ENCODE data around the gene ATG2B. TPM values are rescaled to one million over a fixed set of nuclear protein-coding genes. Genes with fewer than 3 reads are reported as not detected.
"Not testable (repeated sequence)": the region's sequence is repeated elsewhere in the genome, so short reads cannot be mapped to it uniquely, and the experiment has no call there.

The ATG2B gene
- total RNA-seq, 2 experiments from 2014 or later = 17.2 to 18.9 TPM

DNA sequence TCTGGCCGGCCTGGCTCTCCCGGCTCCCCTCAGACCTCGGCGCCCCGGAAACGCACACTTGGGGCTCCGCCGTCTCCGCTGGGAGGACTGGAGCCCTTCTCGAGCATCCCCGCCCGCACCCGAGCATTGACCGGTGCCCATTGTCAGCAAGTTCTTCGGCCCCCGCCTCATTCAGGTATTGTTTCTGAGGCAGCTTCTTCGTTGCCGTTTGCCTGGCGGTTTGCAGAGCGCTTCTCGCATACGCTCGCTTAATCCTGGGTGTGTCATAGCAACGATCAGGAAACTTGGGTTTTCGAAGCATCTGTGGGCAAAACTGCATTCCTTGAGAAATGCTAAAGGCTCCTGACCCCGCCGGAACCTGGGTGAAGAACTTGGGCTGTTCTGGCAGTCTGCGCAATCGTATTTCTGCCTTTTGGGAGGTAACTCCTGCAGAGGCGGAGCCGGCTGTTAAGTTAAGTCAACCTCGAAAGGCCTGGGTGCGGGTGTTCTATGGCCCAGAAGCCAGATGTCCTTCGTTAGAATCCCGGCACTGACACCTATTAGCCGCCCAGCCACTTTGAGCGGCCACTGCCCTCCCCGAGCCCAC, 703 bp upstream of the ATG2B start:
- peak overlapping the region; percentile 89 for H3K27ac Mint-ChIP-seq
- no peaks in the 10 kb centered on the region for H3K9me3 Mint-ChIP-seq
- peak; percentile 50 for DNase-seq
- POLR2A ChIA-PET = no interaction called here
- H3K36me3 Mint-ChIP-seq (ENCODE audit: low read depth) = peaks cover 9% of the 10 kb centered on the region
- H3K4me1 Mint-ChIP-seq = peaks cover 45% of the 10 kb centered on the region
- H3K27me3 Mint-ChIP-seq = no peaks in the 10 kb centered on the region
- CTCF ChIA-PET = interaction anchor here (1.0 kb wide), 1 partner anchor 18 kb away, joined by 3 read pairs; no protein-coding TSS in a partner anchor
- peak overlapping the region; percentile 79 for H3K4me3 Mint-ChIP-seq

DNA sequence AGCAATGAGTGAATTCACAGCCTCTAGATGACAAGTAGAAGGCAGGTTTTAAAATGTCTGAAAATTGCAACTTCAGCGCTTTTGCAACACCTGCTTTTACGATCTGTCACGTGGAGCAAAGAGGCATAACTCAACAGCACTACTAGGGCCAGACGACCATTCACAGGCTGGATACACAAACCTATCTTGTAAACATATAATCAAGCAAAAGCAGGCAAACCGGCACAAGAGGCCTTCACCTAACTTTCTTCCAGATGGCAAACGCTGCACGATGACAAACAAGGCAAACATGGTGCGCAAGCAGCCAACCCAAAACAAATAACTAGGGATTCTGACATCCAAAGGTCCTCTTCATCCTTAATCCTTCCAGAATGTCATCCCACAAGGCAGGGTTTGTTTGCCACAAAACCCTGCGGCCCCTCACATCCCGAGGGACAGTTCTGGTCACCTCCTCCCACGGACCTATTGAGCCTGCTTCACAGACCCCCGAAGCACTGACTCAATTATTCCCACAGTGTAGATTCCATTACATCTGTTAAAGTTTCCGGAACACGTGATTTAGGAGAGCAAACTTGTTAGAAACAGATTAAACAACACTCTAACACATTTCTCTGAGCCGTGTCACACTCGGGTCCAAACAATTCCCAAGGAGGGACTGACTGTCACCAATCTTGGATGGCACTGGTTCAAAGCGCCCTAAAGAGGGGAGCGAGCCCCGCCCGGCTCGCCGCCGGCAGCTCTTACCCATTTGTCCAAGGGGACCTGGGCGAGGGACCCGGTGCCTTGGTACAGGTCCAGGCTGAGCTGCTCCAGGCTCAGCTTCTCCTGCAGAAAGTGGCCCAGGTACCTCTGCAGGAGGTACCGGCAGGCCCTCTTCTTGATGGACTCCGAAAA, 823 bp downstream of the ATG2B start:
- H3K4me1 Mint-ChIP-seq = peaks cover 42% of the 10 kb centered on the region
- H3K9me3 Mint-ChIP-seq = no peaks in the 10 kb centered on the region
- ChIA-PET CTCF (interaction anchor here (0.5 kb wide), 1 partner anchor 21 kb away, joined by 3 read pairs; no protein-coding TSS in a partner anchor), POLR2A (no interaction called here)
- peak; percentile 72 for DNase-seq
- peaks cover 4% of the 10 kb centered on the region for H3K36me3 Mint-ChIP-seq (ENCODE audit: low read depth)
- H3K27ac Mint-ChIP-seq = peak overlapping the region; percentile 91
- H3K27me3 Mint-ChIP-seq = no peaks in the 10 kb centered on the region
- H3K4me3 Mint-ChIP-seq = peak overlapping the region; percentile 79

DNA sequence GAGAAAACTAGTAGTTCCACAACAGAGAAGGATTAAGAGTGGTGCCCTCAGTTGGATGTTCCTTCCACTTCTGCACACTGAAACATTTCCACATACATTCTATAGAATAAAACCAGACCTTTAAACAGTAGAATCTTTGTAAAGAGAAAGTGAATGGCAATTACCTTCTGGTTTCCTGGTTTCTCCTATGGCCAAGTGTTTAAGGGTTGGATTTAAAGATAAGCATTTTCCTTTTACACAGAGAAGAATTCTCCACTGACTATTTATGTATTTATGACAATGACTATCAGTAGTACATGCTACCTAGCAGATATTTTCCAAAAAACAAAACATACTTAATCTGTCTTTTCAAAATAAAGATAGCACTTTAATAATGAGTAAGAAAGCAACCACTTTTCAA, 3.2 kb downstream of the ATG2B start:
- POLR2A ChIA-PET = no interaction called here
- CTCF ChIA-PET = no interaction called here
- Mint-ChIP-seq H3K4me1 (peaks cover 39% of the 10 kb centered on the region), H3K4me3 (no peak overlapping the region), H3K36me3 (ENCODE audit: low read depth) (peaks cover 2% of the 10 kb centered on the region), H3K27ac (no peak overlapping the region), H3K27me3 (no peaks in the 10 kb centered on the region), H3K9me3 (no peaks in the 10 kb centered on the region)
- no peak for DNase-seq

DNA sequence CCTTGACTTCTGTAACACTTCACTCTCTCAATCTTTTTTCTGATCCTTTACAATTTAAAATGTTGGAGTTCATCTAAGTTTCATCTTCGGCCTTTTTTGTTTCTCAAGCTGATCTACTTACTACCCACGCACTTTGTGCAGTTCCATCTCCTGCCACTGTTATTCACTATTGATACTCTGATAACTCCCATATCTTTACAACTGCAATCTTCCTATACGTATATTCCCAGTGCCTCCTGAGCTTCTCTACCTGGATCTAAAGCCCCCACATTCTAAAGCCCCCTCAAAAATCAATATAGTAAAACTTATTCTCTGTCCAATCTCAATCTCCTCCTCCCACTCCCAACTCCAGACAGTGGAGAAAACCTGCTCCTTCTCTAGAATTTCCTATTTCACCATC, 5.9 kb downstream of the ATG2B start:
- H3K36me3 Mint-ChIP-seq (ENCODE audit: low read depth) = no peaks in the 10 kb centered on the region
- no peak for DNase-seq
- H3K4me1 Mint-ChIP-seq = peaks cover 29% of the 10 kb centered on the region
- no peak overlapping the region for H3K4me3 Mint-ChIP-seq
- no peaks in the 10 kb centered on the region for H3K27me3 Mint-ChIP-seq
- H3K9me3 Mint-ChIP-seq = no peaks in the 10 kb centered on the region
- H3K27ac Mint-ChIP-seq = no peak overlapping the region
- ChIA-PET POLR2A (no interaction called here), CTCF (interaction anchor here (0.6 kb wide), 1 partner anchor 102 kb away, joined by 6 read pairs; no protein-coding TSS in a partner anchor)

DNA sequence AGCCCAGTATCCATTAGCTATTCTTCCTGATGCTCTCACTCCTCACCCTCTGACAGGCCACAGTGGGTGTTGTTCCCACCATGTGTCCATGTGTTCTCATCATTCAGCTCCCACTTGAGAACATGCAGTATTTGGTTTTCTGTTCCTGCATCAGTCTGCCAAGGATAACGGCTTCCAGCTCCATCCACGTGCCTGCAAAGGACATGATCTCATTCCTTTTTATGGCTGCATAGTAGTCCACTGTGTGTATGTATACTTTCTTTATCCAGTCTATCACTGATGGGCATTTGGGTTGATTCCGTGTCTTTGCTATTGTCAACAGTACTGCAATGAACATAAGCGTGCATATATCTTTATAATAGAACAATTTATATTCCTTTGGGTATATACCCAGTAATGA, 8.9 kb downstream of the ATG2B start:
- DNase-seq = no peak
- Mint-ChIP-seq H3K4me1 (peaks cover 10% of the 10 kb centered on the region), H3K27ac (no peak overlapping the region), H3K9me3 (no peaks in the 10 kb centered on the region), H3K4me3 (no peak overlapping the region), H3K27me3 (no peaks in the 10 kb centered on the region), H3K36me3 (ENCODE audit: low read depth) (no peaks in the 10 kb centered on the region)
- CTCF ChIA-PET = interaction anchor here (2.1 kb wide), 1 partner anchor 9 kb away, joined by 6 read pairs; no protein-coding TSS in a partner anchor
- POLR2A ChIA-PET = no interaction called here

DNA sequence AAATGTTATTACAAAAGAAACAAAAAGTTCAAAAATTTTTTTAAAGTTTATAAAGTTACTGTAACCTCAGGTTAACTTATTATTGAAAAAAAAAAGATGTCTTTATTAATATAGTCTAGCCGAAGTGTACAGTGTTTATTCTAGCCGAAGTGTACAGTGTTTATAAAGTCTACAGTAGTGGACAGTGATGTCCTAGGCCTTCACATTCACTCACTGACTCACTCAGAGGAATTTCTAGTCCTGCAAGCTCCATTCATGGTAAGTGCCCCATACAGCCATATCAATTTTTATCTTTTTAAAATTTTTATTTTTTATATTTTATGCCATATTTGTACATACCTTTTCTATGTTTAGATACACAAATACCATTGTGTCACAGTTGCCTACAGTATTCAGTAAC, 10.4 kb downstream of the ATG2B start:
- no peak overlapping the region for H3K27ac Mint-ChIP-seq
- H3K4me1 Mint-ChIP-seq = peaks cover 13% of the 10 kb centered on the region
- no peak overlapping the region for H3K4me3 Mint-ChIP-seq
- no peaks in the 10 kb centered on the region for H3K36me3 Mint-ChIP-seq (ENCODE audit: low read depth)
- ChIA-PET CTCF (interaction anchor here (0.6 to 0.7 kb wide), 2 partner anchors 855 to 963 kb away, joined by 3 to 4 read pairs; no protein-coding TSS in a partner anchor), POLR2A (no interaction called here)
- no peak for DNase-seq
- peaks cover 3% of the 10 kb centered on the region for H3K9me3 Mint-ChIP-seq
- no peaks in the 10 kb centered on the region for H3K27me3 Mint-ChIP-seq

DNA sequence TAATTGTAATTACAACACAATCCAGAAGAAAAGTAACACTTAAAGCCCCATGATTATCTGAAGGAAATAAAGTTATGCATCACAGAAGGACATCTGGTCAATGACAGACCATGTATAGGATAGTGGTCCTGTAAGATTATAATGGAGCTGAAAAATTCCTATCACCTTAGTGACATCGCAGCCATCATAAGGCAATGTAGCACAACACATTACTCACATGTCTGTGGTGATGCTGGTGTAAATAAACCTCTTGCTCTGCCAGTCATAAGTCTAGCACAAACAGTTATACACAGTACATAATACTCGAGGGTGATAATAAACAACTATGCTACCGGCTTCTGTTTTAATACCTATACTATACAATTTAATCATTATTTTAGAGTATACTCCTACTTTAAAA, 11.2 kb downstream of the ATG2B start:
- CTCF ChIA-PET = interaction anchor here (0.6 to 0.7 kb wide), 2 partner anchors 855 to 962 kb away, joined by 3 to 4 read pairs; no protein-coding TSS in a partner anchor
- no peak for DNase-seq
- Mint-ChIP-seq H3K4me1 (peaks cover 10% of the 10 kb centered on the region), H3K9me3 (peaks cover 3% of the 10 kb centered on the region), H3K27me3 (no peaks in the 10 kb centered on the region), H3K27ac (no peak overlapping the region), H3K4me3 (no peak overlapping the region), H3K36me3 (ENCODE audit: low read depth) (no peaks in the 10 kb centered on the region)
- POLR2A ChIA-PET = no interaction called here

DNA sequence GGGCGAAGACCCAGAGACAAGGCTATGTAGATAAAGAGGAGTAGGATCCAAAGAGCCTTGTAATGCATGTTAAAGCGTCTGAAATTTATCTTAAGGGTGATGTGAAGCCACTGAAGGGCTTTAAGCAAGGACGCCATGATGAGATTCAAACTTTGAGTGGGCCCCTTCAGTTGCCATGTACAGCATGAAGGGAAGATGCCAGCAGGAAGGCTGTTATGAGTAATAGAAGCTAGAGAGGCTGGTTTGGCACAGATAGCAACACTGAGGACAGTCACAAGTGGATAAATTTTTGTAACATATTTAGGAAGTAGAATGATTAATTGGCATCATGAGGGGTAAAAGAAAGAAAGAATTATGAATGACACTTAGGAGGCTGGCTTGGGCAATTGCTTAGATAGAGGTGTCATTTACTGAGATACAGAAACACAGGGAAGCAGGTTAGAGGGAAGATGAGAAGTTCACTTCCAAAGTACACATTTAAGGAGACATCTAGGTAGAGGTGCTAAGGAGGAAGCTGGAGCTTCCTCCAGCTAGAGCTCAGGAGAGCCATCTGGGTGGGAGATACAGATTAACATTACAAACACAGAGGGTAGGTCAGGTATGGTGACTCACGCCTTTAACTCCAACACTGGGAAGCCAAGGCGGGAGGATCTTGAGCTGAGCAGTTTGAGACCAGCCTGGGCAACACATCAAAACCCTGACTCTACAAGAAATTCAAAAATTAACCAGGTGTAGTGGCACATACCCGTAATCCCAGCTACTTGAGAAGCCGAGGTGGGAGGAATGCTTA, 13.7 kb downstream of the ATG2B start:
- Mint-ChIP-seq H3K9me3 (peaks cover 3% of the 10 kb centered on the region), H3K27ac (no peak overlapping the region), H3K27me3 (no peaks in the 10 kb centered on the region), H3K4me1 (peaks cover 8% of the 10 kb centered on the region), H3K4me3 (no peak overlapping the region), H3K36me3 (ENCODE audit: low read depth) (no peaks in the 10 kb centered on the region)
- ChIA-PET POLR2A (no interaction called here), CTCF (no interaction called here)
- DNase-seq = no peak

DNA sequence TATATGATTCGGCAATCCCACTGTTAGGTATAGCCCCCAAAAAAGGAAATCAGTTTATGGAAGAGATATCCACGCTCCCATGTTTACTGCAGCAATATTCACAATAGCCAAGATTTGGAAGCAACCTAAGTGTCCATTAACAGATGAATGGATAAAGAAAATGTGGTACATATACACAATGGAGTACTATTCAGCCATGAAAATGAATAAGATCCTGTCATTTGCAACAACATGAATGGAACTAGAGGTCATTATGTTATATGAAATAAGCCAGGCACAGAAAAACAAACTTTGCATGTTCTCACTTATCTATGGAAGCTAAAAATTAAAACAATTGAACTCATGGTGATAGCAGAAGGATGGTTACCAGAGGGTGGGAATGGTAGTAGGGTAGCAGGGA, 15.2 kb downstream of the ATG2B start:
- CTCF ChIA-PET; H3K4me3 Mint-ChIP-seq; H3K4me1 Mint-ChIP-seq; H3K27me3 Mint-ChIP-seq; DNase-seq; H3K9me3 Mint-ChIP-seq; POLR2A ChIA-PET; H3K36me3 Mint-ChIP-seq (ENCODE audit: low read depth); H3K27ac Mint-ChIP-seq: not testable (repeated sequence)

DNA sequence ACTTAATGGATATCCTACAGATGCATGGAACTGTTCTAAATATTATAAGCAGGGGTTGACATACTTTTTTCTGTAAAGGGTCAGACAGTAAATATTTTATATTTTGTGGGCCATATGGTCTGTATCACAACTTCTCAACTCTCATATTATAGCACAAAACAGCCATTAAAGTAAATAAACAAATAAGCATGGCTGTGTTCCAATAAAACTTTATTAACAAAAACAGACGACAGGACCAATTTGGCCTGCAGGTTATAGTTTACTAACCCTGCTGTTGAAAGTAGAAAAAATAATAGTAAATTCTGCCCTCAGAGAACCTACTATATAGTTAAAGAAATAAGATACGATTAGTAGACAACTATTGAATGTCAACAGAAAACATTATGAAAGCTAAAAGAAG, 17.5 kb downstream of the ATG2B start:
- Mint-ChIP-seq H3K27ac (no peak overlapping the region), H3K9me3 (peaks cover 3% of the 10 kb centered on the region), H3K4me1 (peaks cover 10% of the 10 kb centered on the region), H3K36me3 (ENCODE audit: low read depth) (no peaks in the 10 kb centered on the region), H3K4me3 (no peak overlapping the region), H3K27me3 (no peaks in the 10 kb centered on the region)
- DNase-seq = no peak
- POLR2A ChIA-PET = no interaction called here
- CTCF ChIA-PET = interaction anchor here (2.4 kb wide), 1 partner anchor 10 kb away, joined by 6 read pairs; no protein-coding TSS in a partner anchor

DNA sequence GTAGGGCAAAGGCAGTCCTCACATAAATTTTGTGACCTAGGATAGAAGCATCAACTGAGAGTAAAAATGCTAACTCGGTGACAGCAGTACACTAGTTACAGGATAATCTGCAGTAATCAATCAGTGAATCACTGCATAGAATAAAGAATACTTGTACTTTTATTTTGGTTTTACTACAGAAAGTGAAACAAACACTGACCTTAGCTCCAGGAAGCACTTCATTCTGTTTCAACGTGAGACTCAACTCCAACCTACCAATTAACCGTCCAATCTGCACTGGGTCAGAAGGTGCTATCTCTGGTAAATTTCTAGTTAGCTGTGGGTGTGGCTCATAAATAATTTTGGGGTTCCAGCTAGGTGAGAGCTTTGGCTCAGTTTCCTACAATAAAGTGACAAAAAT, 21.8 kb downstream of the ATG2B start:
- no peak for DNase-seq
- CTCF ChIA-PET = interaction anchor here (0.6 kb wide), 1 partner anchor 22 kb away, joined by 3 read pairs; the partner anchor contains the start of gene ATG2B
- POLR2A ChIA-PET = no interaction called here

DNA sequence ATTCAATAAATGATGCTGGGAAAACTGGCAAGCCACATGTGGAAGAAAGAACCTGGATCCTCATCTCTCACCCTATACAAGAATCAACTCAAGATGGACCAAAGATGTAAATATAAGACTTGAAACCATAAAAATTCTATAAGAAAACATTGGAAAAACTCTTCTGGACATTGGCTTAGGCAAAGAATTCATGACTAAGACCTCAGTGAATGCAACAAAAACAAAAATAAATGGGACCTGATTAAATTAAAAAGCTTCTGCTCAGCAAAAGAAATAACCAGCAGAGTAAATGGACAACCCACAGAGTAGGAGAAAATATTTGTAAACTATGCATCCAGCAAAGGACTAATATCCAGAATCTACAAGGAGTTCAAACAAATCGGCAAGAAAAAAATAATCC, 24.6 kb downstream of the ATG2B start:
- no peaks in the 10 kb centered on the region for H3K27me3 Mint-ChIP-seq
- no peak overlapping the region for H3K4me3 Mint-ChIP-seq

More for the DNA sequence above, 21.8 kb downstream of the ATG2B start:
- no peak overlapping the region for H3K27ac Mint-ChIP-seq
- H3K4me3 Mint-ChIP-seq = no peak overlapping the region
- peaks cover 2% of the 10 kb centered on the region for H3K4me1 Mint-ChIP-seq
- H3K36me3 Mint-ChIP-seq (ENCODE audit: low read depth) = peaks cover 3% of the 10 kb centered on the region
- no peaks in the 10 kb centered on the region for H3K9me3 Mint-ChIP-seq
- H3K27me3 Mint-ChIP-seq = no peaks in the 10 kb centered on the region

DNA sequence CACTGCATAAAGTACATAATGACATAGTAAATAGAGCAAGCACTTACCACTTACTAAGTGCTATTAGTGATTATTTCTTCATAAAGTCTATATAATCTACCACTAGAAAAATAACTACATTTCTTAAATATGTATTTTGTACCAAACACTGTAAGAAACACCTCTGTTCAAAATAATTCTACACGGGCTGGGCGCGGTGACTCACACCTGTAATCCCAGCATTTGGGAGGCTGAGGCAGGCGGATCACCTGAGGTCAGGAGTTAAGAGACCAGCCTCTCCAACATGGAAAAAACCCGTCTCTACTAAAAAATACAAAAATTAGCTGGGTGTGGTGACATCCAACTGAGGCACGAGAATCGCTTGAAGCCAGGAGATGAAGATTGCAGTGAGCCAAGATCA, 38.9 kb downstream of the ATG2B start:
- CTCF ChIA-PET = no interaction called here
- Mint-ChIP-seq H3K4me1 (peaks cover 4% of the 10 kb centered on the region), H3K4me3 (no peak overlapping the region), H3K36me3 (ENCODE audit: low read depth) (peaks cover 14% of the 10 kb centered on the region), H3K27ac (no peak overlapping the region), H3K27me3 (no peaks in the 10 kb centered on the region), H3K9me3 (no peaks in the 10 kb centered on the region)
- POLR2A ChIA-PET = no interaction called here
- no peak for DNase-seq

More for the DNA sequence above, 24.6 kb downstream of the ATG2B start:
- CTCF ChIA-PET = no interaction called here
- POLR2A ChIA-PET = no interaction called here
- no peak for DNase-seq
- H3K9me3 Mint-ChIP-seq = no peaks in the 10 kb centered on the region
- peaks cover 7% of the 10 kb centered on the region for H3K36me3 Mint-ChIP-seq (ENCODE audit: low read depth)
- H3K4me1 Mint-ChIP-seq = peaks cover 2% of the 10 kb centered on the region
- no peak overlapping the region for H3K27ac Mint-ChIP-seq
